Mucosa of stomach (tissue), 1 donor: ENCODE measurements around the gene PEDS1.

ENCODE experiments used
- H3K27me3 ChIP-seq: one replicate; pipeline ENCODE4 v1.7.0; 2013; ENCODE audit warnings: mild to moderate bottlenecking, low read length; ENCODE audit not compliant: control insufficient read depth, insufficient read depth
- H3K36me3 ChIP-seq: one replicate; pipeline ENCODE4 v1.7.0; 2013; ENCODE audit warnings: low read length; ENCODE audit not compliant: control insufficient read depth, insufficient read depth
- H3K4me1 ChIP-seq: one replicate; pipeline ENCODE4 v1.7.0; 2013; ENCODE audit warnings: mild to moderate bottlenecking, low read length; ENCODE audit not compliant: control insufficient read depth, insufficient read depth
- H3K4me3 ChIP-seq: one replicate; pipeline ENCODE4 v1.7.0; 2013; ENCODE audit warnings: low read length
- H3K9ac ChIP-seq: one replicate; pipeline ENCODE4 v1.7.0; 2013; ENCODE audit warnings: mild to moderate bottlenecking, low read length, moderate library complexity
- H3K9me3 ChIP-seq: one replicate; pipeline ENCODE4 v1.7.0; 2013; ENCODE audit warnings: mild to moderate bottlenecking, low read length, moderate library complexity; ENCODE audit not compliant: control insufficient read depth
- donor health status: Pancreatic carcinoma.

The PEDS1 gene

DNA sequence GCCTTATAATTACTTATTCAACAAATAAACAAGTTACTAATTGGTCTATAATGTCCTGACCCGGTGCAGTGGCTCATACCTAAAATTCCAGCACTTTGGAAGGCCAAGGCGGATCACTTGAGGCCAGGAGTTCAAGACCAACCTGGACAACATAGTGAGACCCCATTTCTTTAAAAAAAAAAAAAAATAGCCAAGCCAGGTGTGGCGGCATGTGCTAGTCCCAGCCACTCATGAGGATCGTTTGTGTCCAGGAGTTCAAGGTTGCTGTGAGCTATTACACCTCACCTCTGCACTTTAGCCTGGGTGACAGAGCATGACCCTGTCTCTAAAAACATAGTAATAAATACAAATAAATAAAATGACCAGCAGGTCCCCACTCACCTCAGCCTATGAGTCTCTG, 30.8 kb downstream of the PEDS1 start:
- H3K36me3 ChIP-seq: peaks cover 4% of the 10 kb centered on the region
- no peak overlapping the region for H3K9ac ChIP-seq
- no peak overlapping the region for H3K4me3 ChIP-seq
- H3K27me3 ChIP-seq: no peaks in the 10 kb centered on the region
- peaks cover 22% of the 10 kb centered on the region for H3K4me1 ChIP-seq
- no peaks in the 10 kb centered on the region for H3K9me3 ChIP-seq

- no peak overlapping the region for H3K4me3 ChIP-seq
- H3K27me3 ChIP-seq: no peaks in the 10 kb centered on the region
- no peaks in the 10 kb centered on the region for H3K9me3 ChIP-seq
- H3K9ac ChIP-seq: no peak overlapping the region
- no peaks in the 10 kb centered on the region for H3K36me3 ChIP-seq
- peaks cover 13% of the 10 kb centered on the region for H3K4me1 ChIP-seq
These were observed 31.7 kb downstream of the PEDS1 start for GRCh38 chr20:50121858-50122271.

DNA sequence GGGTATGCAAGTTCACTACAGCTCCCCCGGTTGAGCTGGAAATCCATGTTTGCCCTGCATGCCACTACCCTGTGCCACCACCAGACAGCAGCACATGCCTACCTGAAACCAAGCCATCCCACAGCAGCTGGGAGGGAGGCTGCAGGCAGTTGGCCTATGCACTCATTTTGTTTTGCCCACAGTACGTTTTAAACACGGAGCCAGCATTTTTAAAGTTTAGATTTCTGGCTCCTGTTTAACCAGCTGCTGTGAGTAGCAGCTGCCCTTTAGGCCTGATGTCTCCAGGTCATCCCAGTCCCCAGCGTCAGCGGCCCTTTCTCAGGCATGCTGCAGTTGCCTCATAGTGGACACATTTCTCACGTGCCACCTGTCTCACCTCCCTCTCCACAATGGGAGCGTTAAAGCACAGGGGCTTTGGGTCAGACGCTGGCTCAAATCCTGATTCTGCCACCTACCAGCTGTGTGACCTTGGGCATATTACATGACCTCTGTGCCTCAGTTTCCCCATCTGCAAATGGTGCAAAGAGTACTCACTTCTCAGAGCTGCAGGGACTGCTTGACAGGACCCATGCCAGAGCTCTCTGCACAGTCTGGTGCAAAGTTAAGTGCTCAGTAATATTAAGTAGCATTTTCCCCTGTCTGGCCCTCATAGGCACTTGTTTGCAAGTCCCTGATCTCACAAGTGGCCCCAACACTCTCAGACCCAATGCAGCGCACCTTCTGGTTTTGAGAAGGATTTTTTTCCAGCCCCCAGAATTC, 32.4 kb downstream of the PEDS1 start:
- Histone ChIP-seq H3K9me3 (no peaks in the 10 kb centered on the region), H3K4me3 (no peak overlapping the region), H3K9ac (no peak overlapping the region), H3K36me3 (no peaks in the 10 kb centered on the region), H3K27me3 (no peaks in the 10 kb centered on the region), H3K4me1 (peaks cover 7% of the 10 kb centered on the region)

GRCh38 chr20:50118203-50118602, 35.3 kb downstream of the PEDS1 start:
- H3K4me1 ChIP-seq: peaks cover 25% of the 10 kb centered on the region
- no peak overlapping the region for H3K4me3 ChIP-seq
- H3K27me3 ChIP-seq: no peaks in the 10 kb centered on the region
- H3K36me3 ChIP-seq: no peaks in the 10 kb centered on the region
- H3K9me3 ChIP-seq: no peaks in the 10 kb centered on the region
- H3K9ac ChIP-seq: no peak overlapping the region

DNA sequence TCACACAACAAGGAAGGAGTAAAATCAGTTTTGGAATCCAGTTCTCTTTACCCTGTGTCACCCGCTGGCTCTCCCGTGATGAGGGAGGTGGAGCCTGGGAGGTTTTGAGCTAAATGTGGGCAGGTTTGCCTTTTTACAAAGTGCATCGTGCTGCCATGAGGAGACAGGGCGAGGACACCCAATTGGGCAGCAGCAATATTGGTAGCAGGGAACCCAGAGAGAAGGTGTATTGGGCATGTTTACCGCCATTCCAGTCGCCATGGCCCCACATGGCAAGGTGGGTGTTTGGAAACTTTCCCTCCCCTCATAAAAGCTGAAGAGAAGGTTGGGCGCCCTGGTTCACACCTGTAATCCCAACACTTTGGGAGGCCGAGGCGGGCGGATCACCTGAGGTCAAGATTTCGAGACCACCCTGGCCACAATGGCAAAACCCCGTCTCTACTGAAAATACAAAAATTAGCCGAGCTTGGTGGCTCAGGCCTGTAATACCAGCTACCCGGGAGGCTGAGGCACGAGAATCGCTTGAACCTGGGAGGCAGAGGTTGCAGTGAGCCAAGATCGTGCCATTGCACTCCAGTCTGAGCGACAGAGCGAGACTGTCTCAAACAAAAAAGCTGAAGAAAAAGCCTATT, 37.0 kb downstream of the PEDS1 start:
- H3K27me3 ChIP-seq: no peaks in the 10 kb centered on the region
- H3K36me3 ChIP-seq: no peaks in the 10 kb centered on the region
- H3K9ac ChIP-seq: peak overlapping the region; percentile 64
- no peaks in the 10 kb centered on the region for H3K9me3 ChIP-seq
- peaks cover 32% of the 10 kb centered on the region for H3K4me1 ChIP-seq
- H3K4me3 ChIP-seq: peak overlapping the region; percentile 51

GRCh38 chr20:50115591-50116367, 37.7 kb downstream of the PEDS1 start:
- no peaks in the 10 kb centered on the region for H3K9me3 ChIP-seq
- H3K9ac ChIP-seq: peak overlapping the region; percentile 64
- peaks cover 33% of the 10 kb centered on the region for H3K4me1 ChIP-seq
- H3K36me3 ChIP-seq: no peaks in the 10 kb centered on the region
- H3K27me3 ChIP-seq: no peaks in the 10 kb centered on the region
- H3K4me3 ChIP-seq: peak overlapping the region; percentile 51

- no peaks in the 10 kb centered on the region for H3K27me3 ChIP-seq
- no peaks in the 10 kb centered on the region for H3K9me3 ChIP-seq
- H3K9ac ChIP-seq: peak overlapping the region; percentile 64
- H3K4me3 ChIP-seq: peak overlapping the region; percentile 51
- no peaks in the 10 kb centered on the region for H3K36me3 ChIP-seq
- peaks cover 39% of the 10 kb centered on the region for H3K4me1 ChIP-seq
These were observed 38.4 kb downstream of the PEDS1 start for GRCh38 chr20:50115041-50115512.

DNA sequence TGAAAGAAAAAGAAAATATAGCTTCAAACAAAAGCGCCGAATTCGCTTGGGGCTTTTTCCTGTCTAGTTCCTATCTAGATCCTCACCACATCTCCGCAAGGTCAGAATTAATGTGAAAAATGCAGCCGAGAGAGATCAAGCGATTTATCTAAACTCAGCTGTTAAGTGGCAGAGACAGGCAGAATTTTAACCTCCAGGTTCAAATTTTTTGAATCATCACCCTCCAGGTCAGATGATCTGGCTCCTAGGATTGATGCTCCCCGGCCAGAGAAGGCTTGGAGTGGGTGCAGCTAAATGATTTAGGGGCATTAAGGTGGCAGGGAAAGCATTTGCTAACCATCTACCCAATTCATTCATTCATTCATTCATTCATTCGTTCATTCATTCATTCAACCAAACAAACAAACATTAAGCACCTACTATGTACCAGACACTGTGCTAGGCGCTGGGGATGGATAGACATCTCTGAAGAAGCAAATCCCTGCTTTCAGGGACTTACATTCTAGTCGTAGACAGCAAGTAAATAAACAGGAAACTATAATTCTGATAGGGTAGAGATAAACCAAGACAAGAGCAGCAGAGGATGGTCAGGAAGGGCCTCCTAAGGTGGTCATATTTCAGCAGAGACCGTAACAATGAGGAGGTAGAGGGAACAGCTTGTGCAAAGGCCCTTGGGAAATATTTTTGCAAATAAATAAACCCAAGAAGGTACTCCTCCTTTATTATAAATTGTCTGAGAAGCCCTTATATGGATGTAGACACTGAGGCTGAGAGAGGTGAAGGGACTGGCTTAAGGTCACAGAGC, 39.9 kb downstream of the PEDS1 start:
- no peaks in the 10 kb centered on the region for H3K9me3 ChIP-seq
- peak overlapping the region; percentile 90 for H3K9ac ChIP-seq
- peaks cover 49% of the 10 kb centered on the region for H3K4me1 ChIP-seq
- no peaks in the 10 kb centered on the region for H3K27me3 ChIP-seq
- peak overlapping the region; percentile 61 for H3K4me3 ChIP-seq
- H3K36me3 ChIP-seq: no peaks in the 10 kb centered on the region

GRCh38 chr20:50112512-50113419, 40.8 kb downstream of the PEDS1 start, which contains the start of gene UBE2V1:
Gene UBE2V1 (minus strand): TSS chr20:50113150. CDS start chr20:50113128, 22 bp downstream.
- Histone ChIP-seq H3K36me3 (no peaks in the 10 kb centered on the region), H3K9me3 (no peaks in the 10 kb centered on the region), H3K27me3 (no peaks in the 10 kb centered on the region), H3K4me1 (peaks cover 56% of the 10 kb centered on the region), H3K4me3 (peak within 1 kb of the TSS; percentile 61), H3K9ac (peak within 1 kb of the TSS; percentile 90)

DNA sequence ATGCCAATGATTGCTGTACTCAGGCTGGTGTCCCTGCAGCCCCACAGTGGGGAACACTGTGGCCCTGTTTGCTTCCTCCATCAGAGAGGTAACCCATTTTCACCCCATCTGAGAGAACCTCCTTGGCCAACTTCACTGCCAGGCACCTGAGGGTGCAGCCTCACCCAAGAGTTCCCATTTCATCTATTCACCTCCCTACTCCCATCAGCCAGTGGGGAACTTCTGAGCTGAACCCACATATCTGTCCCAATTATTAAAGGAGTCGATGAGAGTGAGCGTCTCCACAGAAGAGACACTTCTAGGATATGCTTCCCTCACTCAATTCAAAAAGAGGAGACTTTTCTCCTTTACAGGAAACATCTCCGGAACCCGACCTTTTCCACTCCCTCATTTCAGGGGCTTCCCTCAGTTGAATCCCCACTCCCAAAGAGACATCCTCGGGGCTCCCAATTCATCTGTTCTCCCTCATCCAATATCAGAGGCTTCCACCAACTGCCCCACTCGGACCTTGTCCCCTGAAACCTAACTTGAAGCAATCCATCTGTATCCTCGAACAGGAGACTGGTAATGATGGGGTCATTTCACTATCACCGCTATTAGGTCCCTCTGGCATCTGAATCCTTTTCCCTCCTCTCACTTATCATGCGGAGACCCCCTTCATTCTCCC, 41.6 kb downstream of the PEDS1 start:
- no peaks in the 10 kb centered on the region for H3K9me3 ChIP-seq
- H3K9ac ChIP-seq: peak overlapping the region; percentile 90
- peak overlapping the region; percentile 61 for H3K4me3 ChIP-seq
- H3K4me1 ChIP-seq: peaks cover 56% of the 10 kb centered on the region
- H3K36me3 ChIP-seq: no peaks in the 10 kb centered on the region
- H3K27me3 ChIP-seq: no peaks in the 10 kb centered on the region
